T-helper 1 cell treated with Interleukin-12 subunit alpha and Interleukin-12 subunit beta and Interleukin-4 antibody, amounts not matched to agents 30 μg/mL and 1 μg/mL, for 36 hours (primary cell): ENCODE measurements around the gene LRSAM1.

Experiments
- H3K27ac Mint-ChIP-seq: one replicate; pipeline ENCODE4 v1.8.0; 2021; ENCODE audit warnings: mild to moderate bottlenecking, mixed read lengths
- H3K27me3 Mint-ChIP-seq: one replicate; pipeline ENCODE4 v1.8.0; 2021; ENCODE audit warnings: low read depth, mixed read lengths
- H3K36me3 Mint-ChIP-seq: one replicate; pipeline ENCODE4 v1.8.0; 2021; ENCODE audit warnings: low read depth, mixed read lengths
- H3K4me1 Mint-ChIP-seq: one replicate; pipeline ENCODE4 v1.8.0; 2021; ENCODE audit warnings: low read depth, mixed read lengths
- H3K4me3 Mint-ChIP-seq: one replicate; pipeline ENCODE4 v1.8.0; 2021; ENCODE audit warnings: mild to moderate bottlenecking, moderate library complexity, mixed read lengths
- H3K9me3 Mint-ChIP-seq: one replicate; pipeline ENCODE4 v1.8.0; 2021; ENCODE audit warnings: mixed read lengths

LRSAM1 gene

DNA sequence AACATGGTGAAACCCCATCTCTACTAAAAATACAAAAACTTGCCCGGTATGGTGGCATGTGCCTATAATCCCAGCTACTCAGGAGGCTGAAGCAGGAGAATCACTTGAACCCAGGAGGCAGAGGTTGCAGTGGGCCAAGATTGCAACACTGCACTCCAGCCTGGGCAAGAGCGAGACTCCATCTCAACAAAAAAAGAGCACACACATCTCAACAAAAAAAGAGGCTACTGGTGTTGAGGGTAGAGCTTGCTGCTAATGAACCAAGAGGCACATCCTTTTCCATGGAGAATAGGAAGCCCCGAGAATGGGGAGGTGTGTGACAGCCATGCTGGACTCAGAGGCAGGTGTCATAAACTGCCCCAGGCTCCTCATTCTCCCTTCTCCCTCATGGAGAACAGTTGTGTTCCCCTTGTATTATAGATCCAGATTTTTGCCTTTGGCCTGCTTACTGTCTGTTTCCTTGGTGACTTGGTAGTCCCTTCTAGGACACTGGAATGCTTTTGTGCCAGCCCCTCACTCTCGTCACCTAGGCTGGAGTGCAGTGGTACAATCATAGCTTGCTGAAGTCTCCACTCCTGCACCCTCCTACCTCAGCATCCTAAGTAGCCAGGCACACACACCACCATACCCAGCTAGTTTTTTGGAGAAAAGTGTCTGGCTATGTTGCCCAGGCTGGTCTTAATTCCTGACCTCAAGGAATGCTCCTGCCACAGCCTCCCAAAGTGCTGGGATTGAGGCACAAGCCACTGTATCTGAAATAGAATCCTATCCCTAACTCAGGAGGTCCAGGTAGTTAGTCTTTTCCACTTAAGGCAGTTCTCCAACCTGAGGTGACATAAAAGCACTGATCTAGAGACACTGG, 5.2 kb upstream of the LRSAM1 start:
- Mint-ChIP-seq H3K27me3 (no peaks in the 10 kb centered on the region), H3K36me3 (peaks cover 88% of the 10 kb centered on the region), H3K9me3 (peaks cover 18% of the 10 kb centered on the region), H3K4me1 (peaks cover 35% of the 10 kb centered on the region), H3K4me3 (no peak overlapping the region), H3K27ac (peak overlapping the region; percentile 19)

DNA sequence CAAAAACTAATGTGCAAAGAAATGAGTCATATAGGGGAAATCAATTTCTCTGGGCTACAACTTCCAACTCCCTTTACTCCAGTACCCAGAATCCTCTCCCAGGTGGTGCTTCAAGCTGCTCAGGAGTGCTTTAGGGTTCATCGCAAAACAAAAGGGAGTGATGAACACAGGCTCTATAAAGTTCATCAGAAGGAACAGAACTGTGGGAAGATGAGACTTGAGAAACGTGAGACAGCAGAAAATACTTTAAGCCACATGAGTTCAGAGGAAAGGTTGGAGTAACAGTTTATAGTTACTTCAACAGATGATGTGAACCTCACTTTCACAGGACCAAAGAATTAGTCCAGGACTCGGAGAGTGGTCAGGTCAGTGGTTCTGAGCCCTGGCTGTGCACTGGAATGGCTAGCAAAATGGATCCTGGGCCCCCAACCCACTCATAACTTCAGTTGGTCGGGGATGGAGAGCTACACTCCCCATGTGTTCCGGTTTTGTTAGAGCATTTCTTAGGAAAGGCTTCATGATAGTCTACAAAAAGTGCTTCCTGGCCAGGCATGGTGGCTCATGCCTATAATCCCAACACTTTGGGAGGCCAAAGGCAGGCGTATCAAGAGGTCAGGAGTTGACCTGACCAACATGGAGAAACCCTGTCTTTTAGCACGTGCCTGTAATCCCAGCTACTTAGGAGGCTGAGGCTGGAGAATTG, 4.4 kb upstream of the LRSAM1 start:
- Mint-ChIP-seq H3K4me3 (no peak overlapping the region), H3K27me3 (no peaks in the 10 kb centered on the region), H3K27ac (peak overlapping the region; percentile 19), H3K4me1 (peaks cover 36% of the 10 kb centered on the region), H3K36me3 (peaks cover 84% of the 10 kb centered on the region), H3K9me3 (peaks cover 18% of the 10 kb centered on the region)

DNA sequence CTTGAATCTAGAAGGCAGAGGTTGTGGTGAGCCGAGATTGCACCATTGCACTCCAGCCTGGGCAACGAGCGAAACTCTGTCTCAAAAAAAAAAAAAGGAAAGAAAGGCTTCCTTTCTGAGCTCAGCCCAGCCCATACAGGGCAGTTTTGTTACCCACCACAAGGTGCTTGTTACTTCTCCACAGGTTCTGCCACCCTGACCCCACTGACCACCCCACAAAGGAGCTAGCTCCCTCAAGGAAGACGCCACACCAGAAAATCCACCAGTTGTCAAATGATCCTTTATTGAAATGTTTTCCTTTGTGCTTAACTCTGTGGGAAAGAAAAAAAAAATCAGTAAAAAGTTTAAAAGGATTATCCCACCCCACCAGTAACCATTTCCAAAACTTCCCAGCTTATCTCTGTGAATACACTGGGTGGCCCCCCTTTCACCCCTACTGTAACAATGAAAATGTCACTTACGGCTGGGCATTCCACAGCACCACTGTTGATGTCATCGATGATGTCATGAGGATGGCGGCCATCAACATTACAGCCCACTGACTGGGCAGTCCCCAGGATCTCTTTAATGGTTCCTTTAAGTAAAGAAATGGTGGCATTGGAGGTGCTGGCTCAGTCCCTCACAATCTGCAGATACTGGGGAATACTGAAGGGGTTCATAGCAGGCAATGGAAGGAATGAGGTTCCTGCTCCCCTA, 3.7 kb upstream of the LRSAM1 start:
- peaks cover 18% of the 10 kb centered on the region for H3K9me3 Mint-ChIP-seq
- no peaks in the 10 kb centered on the region for H3K27me3 Mint-ChIP-seq
- peaks cover 78% of the 10 kb centered on the region for H3K36me3 Mint-ChIP-seq
- H3K27ac Mint-ChIP-seq = no peak overlapping the region
- no peak overlapping the region for H3K4me3 Mint-ChIP-seq
- peaks cover 39% of the 10 kb centered on the region for H3K4me1 Mint-ChIP-seq

DNA sequence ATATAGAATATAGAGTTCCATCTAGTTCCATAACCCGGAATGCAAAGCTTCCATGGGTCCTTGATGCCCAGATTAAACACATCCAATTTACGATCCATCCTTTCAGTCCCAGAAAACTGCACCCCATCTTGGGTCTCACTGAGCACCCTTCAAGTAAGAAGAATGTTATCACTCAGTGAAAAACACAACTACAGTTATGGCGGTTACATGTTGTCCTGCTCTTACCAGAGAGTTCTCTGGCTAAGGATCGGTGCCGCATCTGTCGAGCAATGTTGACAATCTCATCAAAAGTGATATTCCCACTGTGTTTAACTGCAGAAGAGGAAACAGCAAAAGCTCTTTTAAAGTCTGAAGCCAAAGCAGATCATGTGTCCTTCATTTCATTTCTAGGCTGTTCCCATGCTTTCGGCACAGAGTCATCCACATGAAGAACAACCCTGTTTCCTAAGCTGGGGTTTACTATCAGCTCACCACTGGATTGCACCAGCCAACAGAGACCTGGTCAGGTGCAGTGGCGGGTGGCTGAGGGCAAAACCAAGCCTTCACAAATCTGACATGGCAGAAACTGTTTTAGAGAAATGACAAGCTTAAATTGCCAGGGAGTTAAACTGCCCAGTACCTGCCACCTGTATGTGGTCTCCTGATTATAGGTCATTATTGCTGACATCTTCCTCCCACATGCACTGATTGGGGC, 3.1 kb upstream of the LRSAM1 start:
- H3K27ac Mint-ChIP-seq = no peak overlapping the region
- peaks cover 18% of the 10 kb centered on the region for H3K9me3 Mint-ChIP-seq
- H3K4me1 Mint-ChIP-seq = peaks cover 39% of the 10 kb centered on the region
- peaks cover 73% of the 10 kb centered on the region for H3K36me3 Mint-ChIP-seq
- H3K4me3 Mint-ChIP-seq = peak overlapping the region; percentile 92
- H3K27me3 Mint-ChIP-seq = no peaks in the 10 kb centered on the region

DNA sequence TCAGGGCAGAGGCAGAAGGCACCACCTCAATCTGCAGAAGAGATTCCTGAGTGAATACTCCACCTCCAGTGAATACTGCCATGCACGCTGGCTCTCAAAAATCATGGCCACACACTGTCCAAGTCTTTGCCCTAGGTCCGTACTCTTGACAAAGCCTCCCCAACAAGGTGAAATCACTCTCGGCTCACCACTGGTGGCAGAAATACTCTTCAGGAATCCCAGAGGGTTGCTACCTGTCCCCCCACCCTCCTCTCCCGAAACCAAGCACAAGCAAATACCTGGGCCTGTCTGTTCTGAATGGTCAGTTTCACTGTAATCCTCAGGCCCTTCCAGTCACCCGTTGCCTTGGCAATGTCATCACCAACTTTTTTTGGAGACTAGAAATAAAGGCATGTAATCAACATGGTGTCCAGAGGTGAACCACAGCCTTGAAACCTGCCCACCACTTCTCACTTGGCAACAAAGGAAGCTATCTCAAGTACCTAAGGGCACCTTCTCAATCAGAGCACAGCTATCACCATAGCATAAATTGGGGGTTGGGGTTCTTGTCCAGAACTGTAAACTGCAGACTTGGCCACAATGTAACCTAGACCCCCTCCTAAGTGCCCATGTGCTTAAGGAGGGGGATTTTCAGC, 1.9 kb upstream of the LRSAM1 start:
- Mint-ChIP-seq H3K9me3 (peaks cover 12% of the 10 kb centered on the region), H3K27me3 (no peaks in the 10 kb centered on the region), H3K4me1 (peaks cover 44% of the 10 kb centered on the region), H3K27ac (peak overlapping the region; percentile 97), H3K36me3 (peaks cover 65% of the 10 kb centered on the region), H3K4me3 (peak overlapping the region; percentile 92)

DNA sequence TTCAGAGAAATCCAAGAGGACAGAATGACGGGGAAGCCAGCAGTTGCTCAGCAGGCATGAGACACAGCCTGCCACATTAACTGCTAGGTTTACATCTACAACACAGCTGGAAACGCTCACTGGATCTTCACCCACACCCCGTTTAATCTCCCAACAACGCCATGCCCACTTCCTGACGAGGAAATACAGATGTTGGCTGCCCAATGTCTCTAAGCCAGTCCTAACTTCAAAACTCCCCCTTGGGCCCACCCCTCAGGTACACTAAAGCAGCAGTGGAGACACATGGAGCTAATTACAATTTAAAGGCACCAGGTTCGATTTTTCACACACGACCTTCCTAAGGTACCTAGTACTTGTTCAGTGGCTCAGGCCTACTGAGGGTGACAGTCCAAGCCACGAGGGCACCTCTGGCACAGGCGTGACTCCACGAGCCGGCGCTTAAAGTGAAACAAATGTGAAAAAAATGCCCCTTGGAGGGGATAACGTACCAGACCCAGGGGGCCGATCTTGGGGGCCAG, 1.0 kb upstream of the LRSAM1 start:
- no peaks in the 10 kb centered on the region for H3K27me3 Mint-ChIP-seq
- peaks cover 3% of the 10 kb centered on the region for H3K9me3 Mint-ChIP-seq
- peaks cover 45% of the 10 kb centered on the region for H3K4me1 Mint-ChIP-seq
- peak overlapping the region; percentile 92 for H3K4me3 Mint-ChIP-seq
- H3K36me3 Mint-ChIP-seq = peaks cover 56% of the 10 kb centered on the region
- peak overlapping the region; percentile 97 for H3K27ac Mint-ChIP-seq

DNA sequence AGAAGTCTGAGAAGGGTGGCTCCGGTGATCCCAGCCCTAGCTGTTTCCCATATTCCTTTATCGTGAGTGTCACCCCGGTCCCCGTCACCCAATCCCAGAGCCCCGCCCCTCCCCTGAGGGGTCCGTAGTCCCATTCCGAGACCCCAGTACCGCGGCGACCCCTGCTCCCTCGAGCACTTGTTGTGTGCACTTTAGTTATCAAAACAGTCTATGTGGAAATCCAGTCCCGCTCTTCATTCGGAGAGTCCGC, 223 bp downstream of the LRSAM1 start:
- H3K36me3 Mint-ChIP-seq = peaks cover 49% of the 10 kb centered on the region
- H3K4me1 Mint-ChIP-seq = peaks cover 47% of the 10 kb centered on the region
- H3K9me3 Mint-ChIP-seq = no peaks in the 10 kb centered on the region
- peak overlapping the region; percentile 92 for H3K4me3 Mint-ChIP-seq
- no peaks in the 10 kb centered on the region for H3K27me3 Mint-ChIP-seq
- peak overlapping the region; percentile 97 for H3K27ac Mint-ChIP-seq

DNA sequence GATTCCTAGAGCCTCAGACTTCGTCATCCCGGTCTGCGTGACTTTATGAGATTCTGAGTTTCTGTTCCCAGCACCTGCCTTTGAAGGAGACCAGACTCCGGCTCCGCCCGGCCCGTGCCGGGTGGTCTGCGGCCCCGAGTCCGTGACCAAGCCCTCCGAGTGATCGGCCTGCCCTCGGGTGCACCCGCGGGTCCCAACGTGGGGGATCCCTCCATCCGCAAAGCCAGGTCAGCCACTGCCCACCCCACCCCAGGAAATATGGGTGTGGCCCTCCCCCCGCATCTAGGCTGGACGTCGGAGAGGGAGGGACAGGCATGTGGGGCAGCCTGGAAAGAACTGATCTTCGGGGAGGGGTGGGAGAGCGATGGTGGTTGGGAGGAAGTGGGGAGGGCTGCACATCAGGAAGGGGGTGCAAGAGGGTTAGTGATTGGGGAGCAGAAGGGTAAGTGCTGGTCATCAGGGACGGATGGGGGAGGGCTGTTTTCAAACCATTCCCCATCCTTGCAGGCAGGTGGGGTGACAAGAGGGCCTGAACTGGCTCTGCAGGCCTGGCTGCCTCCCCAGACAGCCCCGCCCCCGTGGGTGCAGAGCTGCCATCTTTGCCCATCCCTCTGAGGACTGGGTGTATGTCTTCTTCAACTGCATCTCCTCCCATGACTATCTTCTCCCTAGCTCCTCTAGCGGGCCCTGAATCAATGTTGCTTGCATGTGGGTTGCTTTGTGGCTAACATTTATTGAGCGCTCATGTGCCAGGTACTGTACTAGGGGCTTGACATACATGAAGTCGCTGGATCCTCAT, 747 bp downstream of the LRSAM1 start:
- Mint-ChIP-seq H3K4me3 (peak overlapping the region; percentile 92), H3K27ac (peak overlapping the region; percentile 97), H3K27me3 (no peaks in the 10 kb centered on the region), H3K36me3 (peaks cover 45% of the 10 kb centered on the region), H3K9me3 (no peaks in the 10 kb centered on the region), H3K4me1 (peaks cover 47% of the 10 kb centered on the region)

DNA sequence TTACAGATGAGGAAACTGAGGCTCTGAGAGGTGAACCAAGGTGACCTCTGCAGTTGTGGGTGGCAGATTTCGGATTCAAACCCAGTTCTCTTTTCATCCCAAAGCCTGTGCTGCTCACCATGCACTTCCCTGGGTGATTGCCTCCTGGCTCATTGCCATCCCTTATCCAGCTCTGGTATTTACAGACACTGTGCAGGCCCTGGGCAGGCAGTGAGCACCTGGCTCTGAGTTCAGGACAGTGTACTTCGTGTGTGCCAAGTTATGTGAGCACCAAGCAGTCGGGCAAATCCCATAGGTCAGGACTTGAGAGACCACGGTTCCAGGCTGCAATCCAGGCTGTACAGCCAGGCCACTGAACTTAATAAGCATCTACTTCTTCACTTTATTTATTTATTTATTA, 1.4 kb downstream of the LRSAM1 start:
- Mint-ChIP-seq H3K4me1 (peaks cover 43% of the 10 kb centered on the region), H3K9me3 (no peaks in the 10 kb centered on the region), H3K27me3 (no peaks in the 10 kb centered on the region), H3K36me3 (peaks cover 45% of the 10 kb centered on the region), H3K4me3 (peak overlapping the region; percentile 58), H3K27ac (no peak overlapping the region)

DNA sequence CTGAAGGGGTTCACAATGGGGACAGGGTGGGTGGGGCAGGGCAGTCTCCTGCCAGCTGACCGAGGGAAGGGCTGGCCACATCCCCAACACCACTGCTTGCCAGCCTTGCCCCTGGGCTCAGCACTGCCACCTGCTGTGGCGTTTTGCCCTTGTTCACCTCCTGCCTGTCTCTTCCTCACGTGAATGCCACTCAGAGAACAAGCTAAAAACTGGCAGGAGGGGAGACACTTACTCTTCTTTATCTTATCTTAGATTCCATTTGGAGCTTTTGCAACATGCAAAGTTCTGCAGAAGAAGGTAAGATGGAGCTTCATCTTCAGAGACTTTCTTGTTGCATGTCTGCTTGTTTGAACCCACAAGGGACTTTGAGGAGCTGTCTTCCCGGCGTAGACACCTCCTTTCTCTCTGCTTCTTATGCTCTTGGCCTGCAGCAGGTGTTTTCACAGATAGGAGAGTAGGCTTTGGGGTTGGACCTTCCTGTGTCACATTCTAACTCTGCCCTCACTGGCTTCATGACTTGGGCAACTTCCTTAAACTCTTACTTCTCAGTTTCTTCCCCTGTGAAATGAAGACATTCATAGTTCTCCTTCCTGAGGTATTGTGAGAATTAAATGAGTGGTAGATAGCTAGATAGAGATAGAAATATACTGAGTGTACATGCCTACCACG, 4.1 kb downstream of the LRSAM1 start:
- Mint-ChIP-seq H3K4me1 (peaks cover 17% of the 10 kb centered on the region), H3K27ac (no peak overlapping the region), H3K4me3 (no peak overlapping the region), H3K27me3 (no peaks in the 10 kb centered on the region), H3K9me3 (no peaks in the 10 kb centered on the region), H3K36me3 (peaks cover 21% of the 10 kb centered on the region)

DNA sequence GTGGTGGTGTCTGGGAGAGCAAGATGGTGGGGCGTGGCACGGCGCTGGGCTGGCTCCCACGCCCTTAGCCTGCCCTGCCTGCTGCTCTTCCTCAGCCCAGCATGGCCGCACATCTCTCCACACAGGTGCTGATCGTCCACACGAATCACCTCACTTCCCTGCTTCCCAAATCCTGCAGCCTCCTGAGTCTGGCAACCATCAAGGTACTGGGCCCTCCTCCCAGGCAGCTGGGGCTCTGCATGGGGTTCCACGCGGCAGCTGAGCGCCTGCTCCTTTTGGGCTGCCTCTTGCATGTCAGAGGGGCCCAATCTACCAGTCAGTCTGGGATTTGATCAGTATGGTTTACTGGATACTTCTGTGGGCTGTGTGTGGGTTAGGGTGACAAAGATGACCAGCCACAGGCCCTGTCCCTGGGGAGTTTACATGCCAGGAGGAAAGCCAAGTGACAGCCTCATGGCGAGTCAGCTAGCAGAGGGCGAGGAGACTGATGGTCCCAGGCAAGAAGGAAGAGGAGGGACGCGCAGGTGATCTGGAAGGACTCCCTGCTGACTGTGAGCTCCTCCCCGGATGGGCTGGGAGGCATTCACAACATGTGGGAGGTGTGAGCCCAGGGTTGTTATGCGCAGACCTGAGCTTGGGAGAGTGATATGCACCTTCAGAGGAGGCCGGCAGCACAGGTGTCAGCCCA, 6.0 kb downstream of the LRSAM1 start:
- no peaks in the 10 kb centered on the region for H3K9me3 Mint-ChIP-seq

DNA sequence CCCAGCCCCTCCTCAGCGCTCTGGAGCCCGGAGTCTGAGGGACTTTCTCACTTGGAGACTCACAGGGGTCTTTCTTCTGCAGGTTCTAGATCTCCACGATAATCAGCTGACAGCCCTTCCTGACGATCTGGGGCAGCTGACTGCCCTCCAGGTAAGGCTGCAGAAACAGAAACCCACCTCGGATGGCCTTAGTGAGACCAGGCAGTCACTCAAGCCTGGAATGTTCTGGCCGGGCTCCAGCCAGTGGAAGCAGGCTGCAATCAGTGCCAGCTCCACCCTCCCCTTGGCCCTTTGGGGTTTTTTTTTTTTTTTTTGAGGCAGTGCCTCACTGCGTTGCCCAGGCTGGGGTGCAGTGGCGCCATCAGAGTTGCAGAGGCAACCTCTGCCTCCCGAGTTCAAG, 7.6 kb downstream of the LRSAM1 start:
- Mint-ChIP-seq H3K4me3 (no peak overlapping the region), H3K9me3 (no peaks in the 10 kb centered on the region), H3K36me3 (peaks cover 21% of the 10 kb centered on the region), H3K27ac (no peak overlapping the region), H3K27me3 (no peaks in the 10 kb centered on the region), H3K4me1 (peaks cover 6% of the 10 kb centered on the region)

More for the DNA sequence above, 6.0 kb downstream of the LRSAM1 start:
- no peaks in the 10 kb centered on the region for H3K27me3 Mint-ChIP-seq
- no peak overlapping the region for H3K4me3 Mint-ChIP-seq
- peaks cover 19% of the 10 kb centered on the region for H3K36me3 Mint-ChIP-seq
- H3K4me1 Mint-ChIP-seq = peaks cover 11% of the 10 kb centered on the region
- H3K27ac Mint-ChIP-seq = no peak overlapping the region
